ENCODE measurements around the gene PRAMEF1. TPM values are rescaled to one million over a fixed set of nuclear protein-coding genes. Genes with fewer than 3 reads are reported as not detected.

The PRAMEF1 gene
- total RNA-seq, 1 donor from 2014 or later: not detected

Other genes with a start within 250 kb of the PRAMEF1 start
- 111 TPM for gene DHRS3, start 173.2 kb upstream of the PRAMEF1 start, total RNA-seq
- gene AADACL4, start 147.3 kb upstream of the PRAMEF1 start, total RNA-seq: not detected
- not detected for gene AADACL3, start 75.3 kb upstream of the PRAMEF1 start, total RNA-seq
- gene CFAP107, start 45.2 kb upstream of the PRAMEF1 start, total RNA-seq: not detected
- gene PRAMEF12, start 17.7 kb upstream of the PRAMEF1 start, total RNA-seq: not detected
- gene PRAMEF11, start 40.0 kb downstream of the PRAMEF1 start, total RNA-seq: not detected
- not detected for gene HNRNPCL1, start 57.3 kb downstream of the PRAMEF1 start, total RNA-seq
- gene PRAMEF2, start 65.7 kb downstream of the PRAMEF1 start, total RNA-seq: not detected
- gene PRAMEF4, start 94.8 kb downstream of the PRAMEF1 start, total RNA-seq: not detected
- gene PRAMEF10, start 106.9 kb downstream of the PRAMEF1 start, total RNA-seq: not detected
- gene PRAMEF7, start 125.2 kb downstream of the PRAMEF1 start, total RNA-seq: not detected
- not detected for gene PRAMEF6, start 156.2 kb downstream of the PRAMEF1 start, total RNA-seq